Right lobe of liver (tissue), 4 donors: ENCODE results near the gene CACNA1E.

ENCODE experiments used
- POLR2A ChIP-seq: fragments of 450-650 bp; IDR thresholded peaks from one replicate; pipeline ENCODE4 v1.6.1; 2017; ENCODE audit warnings: antibody characterized with exemption, mild to moderate bottlenecking
- TF ChIP-seq, protein P1 (sequence below), 4 donors: fragments of 200-600 bp in 3 of 4; fragments of 450-650 bp in 1 of 4; IDR thresholded peaks; one replicate each; pipeline versions ENCODE4 v1.5.1 to v1.8.0; 2016 to 2022; ENCODE audit warnings: antibody characterized with exemption in 4 of 4, mild to moderate bottlenecking in 2 of 4
- donor health status: DM: no; HTN: no; CAD: no.
- donor health status: DM: no; HTN: no; CAD: no.
- donor health status: DM: no; HTN: yes; CAD: no.

GRCh38 chr1:181777286-181777685, 294.0 kb downstream of the CACNA1E start:
- TF ChIP-seq, protein P1, sequence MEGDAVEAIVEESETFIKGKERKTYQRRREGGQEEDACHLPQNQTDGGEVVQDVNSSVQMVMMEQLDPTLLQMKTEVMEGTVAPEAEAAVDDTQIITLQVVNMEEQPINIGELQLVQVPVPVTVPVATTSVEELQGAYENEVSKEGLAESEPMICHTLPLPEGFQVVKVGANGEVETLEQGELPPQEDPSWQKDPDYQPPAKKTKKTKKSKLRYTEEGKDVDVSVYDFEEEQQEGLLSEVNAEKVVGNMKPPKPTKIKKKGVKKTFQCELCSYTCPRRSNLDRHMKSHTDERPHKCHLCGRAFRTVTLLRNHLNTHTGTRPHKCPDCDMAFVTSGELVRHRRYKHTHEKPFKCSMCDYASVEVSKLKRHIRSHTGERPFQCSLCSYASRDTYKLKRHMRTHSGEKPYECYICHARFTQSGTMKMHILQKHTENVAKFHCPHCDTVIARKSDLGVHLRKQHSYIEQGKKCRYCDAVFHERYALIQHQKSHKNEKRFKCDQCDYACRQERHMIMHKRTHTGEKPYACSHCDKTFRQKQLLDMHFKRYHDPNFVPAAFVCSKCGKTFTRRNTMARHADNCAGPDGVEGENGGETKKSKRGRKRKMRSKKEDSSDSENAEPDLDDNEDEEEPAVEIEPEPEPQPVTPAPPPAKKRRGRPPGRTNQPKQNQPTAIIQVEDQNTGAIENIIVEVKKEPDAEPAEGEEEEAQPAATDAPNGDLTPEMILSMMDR (IDR thresholded peaks at IDR 0.05) = no peak
- no peak for TF ChIP-seq POLR2A
